Measurements from ENCODE around the gene XYLT1. TPM values are rescaled to one million over a fixed set of nuclear protein-coding genes. Genes with fewer than 3 reads are reported as not detected.

Gene XYLT1
- total RNA-seq, 6 experiments from 2014 or later = 0.48 to 2.0 (median 0.59) TPM

- Histone ChIP-seq H3K9me3 (no peaks in the 10 kb centered on the region), H3K4me1 (no peaks in the 10 kb centered on the region), H3K27ac (no peak overlapping the region), H3K36me3 (no peaks in the 10 kb centered on the region), H3K27me3 (no peaks in the 10 kb centered on the region), H3K4me3 (no peak overlapping the region)
- DNase-seq (no peak), ATAC-seq (no peak)
- no peak for TF ChIP-seq CTCF (IDR thresholded peaks at IDR 0.05)
- TF ChIP-seq POLR2A (IDR thresholded peaks at IDR 0.05) = no peak
- WGBS (ENCODE audit: insufficient coverage, low coverage, low lambda C conversion rate, missing lambda C conversion rate) = 79% methylated on average over 7 of the region's 13 CpGs
- intact Hi-C loops (cut with DNase I) = no loop called here
These were observed 237.3 kb downstream of the XYLT1 start for GRCh38 chr16:17233318-17234002.

GRCh38 chr16:17232487-17232886 lies 238.3 kb downstream of the XYLT1 start:
- TF ChIP-seq POLR2A (IDR thresholded peaks at IDR 0.05) (no peak), CTCF (IDR thresholded peaks at IDR 0.05) (no peak)
- no peak overlapping the region for H3K4me3 ChIP-seq
- no peaks in the 10 kb centered on the region for H3K4me1 ChIP-seq
- H3K36me3 ChIP-seq = no peaks in the 10 kb centered on the region
- DNase-seq = no peak
- no peaks in the 10 kb centered on the region for H3K27me3 ChIP-seq
- H3K27ac ChIP-seq = no peak overlapping the region
- ATAC-seq = no peak
- WGBS (ENCODE audit: insufficient coverage, low coverage, low lambda C conversion rate, missing lambda C conversion rate) = 93% methylated on average over 6 of the region's 6 CpGs
- no peaks in the 10 kb centered on the region for H3K9me3 ChIP-seq
- intact Hi-C loops (cut with DNase I) = no loop called here

- Histone ChIP-seq H3K36me3 (no peaks in the 10 kb centered on the region), H3K27ac (no peak overlapping the region), H3K4me3 (no peak overlapping the region), H3K27me3 (no peaks in the 10 kb centered on the region), H3K9me3 (no peaks in the 10 kb centered on the region), H3K4me1 (no peaks in the 10 kb centered on the region)
- ATAC-seq = no peak
- no peak for DNase-seq
- WGBS (ENCODE audit: insufficient coverage, low coverage, low lambda C conversion rate, missing lambda C conversion rate) = 86% methylated on average over 5 of the region's 5 CpGs
- intact Hi-C loops (cut with DNase I) = no loop called here
- TF ChIP-seq CTCF (IDR thresholded peaks at IDR 0.05) = no peak
- TF ChIP-seq POLR2A (IDR thresholded peaks at IDR 0.05) = no peak
These were observed 238.8 kb downstream of the XYLT1 start for GRCh38 chr16:17231972-17232371.

- no peaks in the 10 kb centered on the region for H3K9me3 ChIP-seq
- no peak for DNase-seq
- ATAC-seq = no peak
- intact Hi-C loops (cut with DNase I) = no loop called here
- H3K4me3 ChIP-seq = no peak overlapping the region
- no peaks in the 10 kb centered on the region for H3K4me1 ChIP-seq
- TF ChIP-seq POLR2A (IDR thresholded peaks at IDR 0.05) = no peak
- TF ChIP-seq CTCF (IDR thresholded peaks at IDR 0.05) = no peak
- no peaks in the 10 kb centered on the region for H3K36me3 ChIP-seq
- H3K27ac ChIP-seq = no peak overlapping the region
- 84% methylated on average over 3 of the region's 3 CpGs for WGBS (ENCODE audit: insufficient coverage, low coverage, low lambda C conversion rate, missing lambda C conversion rate)
- no peaks in the 10 kb centered on the region for H3K27me3 ChIP-seq
These were observed 239.7 kb downstream of the XYLT1 start for GRCh38 chr16:17230932-17231581.
